Activated B cell treated with CpG ODN at 0.5 μM for 24 hours (primary cell): ENCODE data around the gene SGCD. TPM values are rescaled to one million over a fixed set of nuclear protein-coding genes. Genes with fewer than 3 reads are reported as not detected.

ENCODE experiments used
- ATAC-seq: fragments of 200-7000 bp; cut with Tn5 transposase; one replicate; pipeline ENCODE4 v1.10.0; 2021; ENCODE audit warnings: low read depth, mild to moderate bottlenecking, moderate library complexity
- CTCF ChIA-PET: fragments of 350-600 bp; sonication (Branson Sonifier 250); formaldehyde crosslinking; loops from one replicate; lab custom pipeline; 2021; ENCODE audit warnings: antibody characterized with exemption; lab: Charles Lee
- POLR2A ChIA-PET: fragments of 350-600 bp; sonication (Branson Sonifier 250); formaldehyde crosslinking; loops from one replicate; lab custom pipeline; 2021; ENCODE audit warnings: antibody characterized with exemption; lab: Charles Lee
- DNase-seq: peaks from one replicate; pipeline ENCODE4 v3.0.0; 2022
- H3K27ac Mint-ChIP-seq: one replicate; pipeline ENCODE4 v1.8.0; 2020; ENCODE audit warnings: mixed read lengths
- H3K27me3 Mint-ChIP-seq: one replicate; pipeline ENCODE4 v1.8.0; 2021; ENCODE audit warnings: mixed read lengths
- H3K36me3 Mint-ChIP-seq: one replicate; pipeline ENCODE4 v1.8.0; 2021; ENCODE audit warnings: low read depth, mixed read lengths
- H3K4me1 Mint-ChIP-seq: one replicate; pipeline ENCODE4 v1.8.0; 2021; ENCODE audit warnings: mixed read lengths
- H3K4me3 Mint-ChIP-seq: one replicate; pipeline ENCODE4 v1.8.0; 2020; ENCODE audit warnings: mild to moderate bottlenecking, mixed read lengths
- H3K9me3 Mint-ChIP-seq: one replicate; pipeline ENCODE4 v1.8.0; 2020; ENCODE audit warnings: mixed read lengths
- CTCF ChIP-seq: fragments of 200-600 bp; IDR thresholded peaks from one replicate; pipeline ENCODE4 v1.8.0; 2022; ENCODE audit warnings: antibody characterized with exemption, mild to moderate bottlenecking
- intact Hi-C: fragments of 100-400 bp; cut with micrococcal nuclease; formaldehyde crosslinking; loops from one replicate; pipeline ENCODE4 v1.15.1; 2024
- total RNA-seq: library from RNA; stranded (reverse); gene quantifications from 2 replicates; pipeline ENCODE4 v1.2.3, GENCODE V29; 2022

SGCD gene
- total RNA-seq, 1 donor from 2014 or later: not detected

GRCh38 chr5:156581725-156582124, 254.8 kb downstream of the SGCD start:
- ChIA-PET POLR2A (no interaction called here), CTCF (no interaction called here)
- intact Hi-C loops: no loop called here
- no peak for ATAC-seq
- Mint-ChIP-seq H3K27me3 (peaks cover 3% of the 10 kb centered on the region), H3K4me3 (no peak overlapping the region), H3K27ac (no peak overlapping the region), H3K9me3 (peaks cover 9% of the 10 kb centered on the region), H3K4me1 (no peaks in the 10 kb centered on the region), H3K36me3 (no peaks in the 10 kb centered on the region)
- DNase-seq: no peak
- no peak for TF ChIP-seq CTCF

GRCh38 chr5:156582193-156582598, 255.2 kb downstream of the SGCD start:
- peaks cover 3% of the 10 kb centered on the region for H3K27me3 Mint-ChIP-seq
- intact Hi-C loops: no loop called here

GRCh38 chr5:156584871-156585270, 257.9 kb downstream of the SGCD start:
- intact Hi-C loops: no loop called here
- Mint-ChIP-seq H3K27me3 (peaks cover 9% of the 10 kb centered on the region), H3K4me3 (no peak overlapping the region), H3K36me3 (no peaks in the 10 kb centered on the region), H3K9me3 (peaks cover 5% of the 10 kb centered on the region), H3K4me1 (no peaks in the 10 kb centered on the region), H3K27ac (no peak overlapping the region)
- TF ChIP-seq CTCF: no peak
- no peak for DNase-seq
- ChIA-PET POLR2A (no interaction called here), CTCF (no interaction called here)
- ATAC-seq: no peak

More at GRCh38 chr5:156582193-156582598, 255.2 kb downstream of the SGCD start:
- H3K4me1 Mint-ChIP-seq: no peaks in the 10 kb centered on the region
- DNase-seq: no peak
- ChIA-PET CTCF (no interaction called here), POLR2A (no interaction called here)
- H3K4me3 Mint-ChIP-seq: no peak overlapping the region
- peaks cover 9% of the 10 kb centered on the region for H3K9me3 Mint-ChIP-seq
- H3K36me3 Mint-ChIP-seq: no peaks in the 10 kb centered on the region
- no peak for TF ChIP-seq CTCF
- ATAC-seq: no peak
- no peak overlapping the region for H3K27ac Mint-ChIP-seq

DNA sequence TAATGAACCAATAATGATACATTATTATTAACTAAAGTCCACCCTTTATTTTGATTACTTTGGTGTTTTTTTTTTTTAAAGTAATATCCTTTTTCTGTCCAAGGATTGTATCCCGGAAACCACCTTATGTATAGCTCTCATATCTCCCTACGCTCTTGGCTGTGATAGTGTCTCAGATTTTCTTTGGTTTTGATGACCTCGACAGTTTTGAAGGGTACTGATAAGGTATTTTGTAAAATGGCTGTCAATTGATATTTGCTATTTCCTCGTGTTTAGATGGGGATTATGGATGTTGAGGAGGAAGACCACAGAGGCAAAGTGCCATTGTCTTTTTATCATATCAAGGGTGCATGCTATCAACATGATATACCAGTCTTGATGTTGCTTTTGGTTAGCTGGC, 259.0 kb downstream of the SGCD start:
- intact Hi-C loops: no loop called here
- Mint-ChIP-seq H3K4me3 (no peak overlapping the region), H3K36me3 (no peaks in the 10 kb centered on the region), H3K9me3 (no peaks in the 10 kb centered on the region), H3K27me3 (peaks cover 9% of the 10 kb centered on the region), H3K4me1 (no peaks in the 10 kb centered on the region), H3K27ac (no peak overlapping the region)
- ATAC-seq (no peak), DNase-seq (no peak)
- TF ChIP-seq CTCF: no peak
- ChIA-PET CTCF (no interaction called here), POLR2A (no interaction called here)

DNA sequence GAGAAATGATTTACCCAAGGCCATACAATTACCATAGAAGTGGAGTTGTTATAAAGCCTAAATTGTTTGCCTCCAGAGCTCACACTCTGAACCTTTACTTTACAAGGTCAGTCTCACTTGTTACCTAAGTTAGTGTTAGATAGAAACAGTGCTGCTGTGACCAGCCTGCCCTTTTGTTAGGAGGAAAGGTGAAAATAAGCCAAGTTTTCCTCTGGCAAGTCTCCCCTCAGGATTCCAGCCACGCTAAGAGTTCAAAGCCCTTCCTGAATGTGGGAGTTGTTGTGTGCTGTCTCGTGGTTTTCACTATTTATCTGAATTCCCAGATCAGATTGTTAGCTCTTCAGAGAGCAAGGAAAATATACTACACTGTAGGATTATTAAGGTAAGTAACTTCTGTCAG, 260.0 kb downstream of the SGCD start:
- ChIA-PET CTCF (no interaction called here), POLR2A (no interaction called here)
- Mint-ChIP-seq H3K36me3 (no peaks in the 10 kb centered on the region), H3K4me3 (no peak overlapping the region), H3K27me3 (peaks cover 9% of the 10 kb centered on the region), H3K9me3 (no peaks in the 10 kb centered on the region), H3K4me1 (no peaks in the 10 kb centered on the region), H3K27ac (no peak overlapping the region)
- DNase-seq (no peak), ATAC-seq (no peak)
- intact Hi-C loops: no loop called here
- TF ChIP-seq CTCF: no peak
